ENCODE data around the gene DIAPH1. TPM values are rescaled to one million over a fixed set of nuclear protein-coding genes. Genes with fewer than 3 reads are reported as not detected.
A peak's percentile ranks its signal among the peaks of the same experiment; 100 is the strongest.

The DIAPH1 gene
- 100 to 1,000 TPM; 108 to 187 (median 123) TPM for polyA plus RNA-seq

GRCh38 chr5:141618804-141619554 lies at the start of gene DIAPH1:
TSS of gene DIAPH1 (minus strand) at chr5:141619000. CDS start at chr5:141618914, 86 bp downstream.
- Mint-ChIP-seq H3K4me1 (peaks cover 37 to 40% of the 10 kb centered on the region in 2 donors), H3K27ac (peak within 1 kb of the TSS; percentile 93 to 100 (median 97)), H3K4me3 (peak within 1 kb of the TSS; percentile 97 to 100 (median 100)), H3K9me3 (no peaks in the 10 kb centered on the region), H3K27me3 (ENCODE audit: low read depth in 3 of 3) (peaks cover 7 to 18% (median 9%) of the 10 kb centered on the region in 3 donors), H3K36me3 (peaks cover 17 to 22% (median 18%) of the 10 kb centered on the region in 3 donors)
- DNase-seq = peak; percentile 97 to 98 (median 98)

- H3K27ac Mint-ChIP-seq = peak overlapping the region in 2 of 6 donors; percentile 13 to 26
- H3K9me3 Mint-ChIP-seq = no peaks in the 10 kb centered on the region
- H3K27me3 Mint-ChIP-seq (ENCODE audit: low read depth in 3 of 3) = peaks cover 0 to 2% (median 2%) of the 10 kb centered on the region in 3 donors
- no peak overlapping the region for H3K4me3 Mint-ChIP-seq
- peaks cover 5 to 6% of the 10 kb centered on the region in 2 donors for H3K4me1 Mint-ChIP-seq
- DNase-seq = no peak
- H3K36me3 Mint-ChIP-seq = peaks cover 9 to 13% (median 10%) of the 10 kb centered on the region in 3 donors
These were observed 47.5 kb upstream of the DIAPH1 start for GRCh38 chr5:141665995-141666940.

GRCh38 chr5:141664733-141665461 lies 46.1 kb upstream of the DIAPH1 start:
- H3K27ac Mint-ChIP-seq = peak overlapping the region in 2 of 6 donors; percentile 57 to 66
- no peaks in the 10 kb centered on the region for H3K9me3 Mint-ChIP-seq
- no peak overlapping the region for H3K4me3 Mint-ChIP-seq
- H3K36me3 Mint-ChIP-seq = peaks cover 8 to 12% (median 11%) of the 10 kb centered on the region in 3 donors
- DNase-seq = peak; percentile 66 to 72 (median 67)
- H3K27me3 Mint-ChIP-seq (ENCODE audit: low read depth in 3 of 3) = peaks cover 0 to 2% (median 2%) of the 10 kb centered on the region in 3 donors
- peaks cover 5 to 6% of the 10 kb centered on the region in 2 donors for H3K4me1 Mint-ChIP-seq

GRCh38 chr5:141663506-141663905 lies 44.7 kb upstream of the DIAPH1 start:
- Mint-ChIP-seq H3K4me1 (peaks cover 5 to 6% of the 10 kb centered on the region in 2 donors), H3K27ac (no peak overlapping the region), H3K27me3 (ENCODE audit: low read depth in 3 of 3) (peaks cover 0 to 2% (median 2%) of the 10 kb centered on the region in 3 donors), H3K36me3 (peaks cover 7 to 14% (median 10%) of the 10 kb centered on the region in 3 donors), H3K9me3 (no peaks in the 10 kb centered on the region), H3K4me3 (no peak overlapping the region)
- DNase-seq = no peak

GRCh38 chr5:141662028-141662427 lies 43.2 kb upstream of the DIAPH1 start:
- H3K4me1 Mint-ChIP-seq = peaks cover 5 to 6% of the 10 kb centered on the region in 2 donors
- H3K9me3 Mint-ChIP-seq = no peaks in the 10 kb centered on the region
- peaks cover 17 to 25% (median 18%) of the 10 kb centered on the region in 3 donors for H3K36me3 Mint-ChIP-seq
- no peak overlapping the region for H3K27ac Mint-ChIP-seq
- no peak overlapping the region for H3K4me3 Mint-ChIP-seq
- H3K27me3 Mint-ChIP-seq (ENCODE audit: low read depth in 3 of 3) = peaks cover 0 to 2% (median 2%) of the 10 kb centered on the region in 3 donors
- DNase-seq = no peak

GRCh38 chr5:141657937-141658545 lies 39.2 kb upstream of the DIAPH1 start:
- no peak for DNase-seq
- H3K27me3 Mint-ChIP-seq (ENCODE audit: low read depth in 3 of 3) = peaks cover 0 to 4% (median 2%) of the 10 kb centered on the region in 3 donors
- peak overlapping the region in 1 of 6 donors; percentile 19 for H3K27ac Mint-ChIP-seq
- H3K4me3 Mint-ChIP-seq = no peak overlapping the region
- H3K4me1 Mint-ChIP-seq = peaks cover under 1% of the 10 kb centered on the region in 2 donors
- H3K9me3 Mint-ChIP-seq = no peaks in the 10 kb centered on the region
- H3K36me3 Mint-ChIP-seq = peaks cover 26 to 37% (median 36%) of the 10 kb centered on the region in 3 donors

GRCh38 chr5:141657404-141657803 lies 38.6 kb upstream of the DIAPH1 start:
- DNase-seq = no peak
- Mint-ChIP-seq H3K4me1 (peaks cover 2 to 7% of the 10 kb centered on the region in 2 donors), H3K36me3 (peaks cover 26 to 35% (median 33%) of the 10 kb centered on the region in 3 donors), H3K9me3 (no peaks in the 10 kb centered on the region), H3K4me3 (no peak overlapping the region), H3K27ac (no peak overlapping the region), H3K27me3 (ENCODE audit: low read depth in 3 of 3) (peaks cover 0 to 4% (median 2%) of the 10 kb centered on the region in 3 donors)

GRCh38 chr5:141656396-141656795 lies 37.6 kb upstream of the DIAPH1 start:
- Mint-ChIP-seq H3K27me3 (ENCODE audit: low read depth in 3 of 3) (peaks cover 0 to 2% (median 2%) of the 10 kb centered on the region in 3 donors), H3K36me3 (peaks cover 25 to 33% (median 28%) of the 10 kb centered on the region in 3 donors), H3K4me3 (no peak overlapping the region), H3K9me3 (no peaks in the 10 kb centered on the region), H3K4me1 (peaks cover 11 to 17% of the 10 kb centered on the region in 2 donors), H3K27ac (peak overlapping the region in 1 of 6 donors; percentile 69)
- DNase-seq = no peak

GRCh38 chr5:141655020-141655419 lies 36.2 kb upstream of the DIAPH1 start:
- H3K4me3 Mint-ChIP-seq = no peak overlapping the region

GRCh38 chr5:141654298-141654697 lies 35.5 kb upstream of the DIAPH1 start:
- Mint-ChIP-seq H3K4me3 (no peak overlapping the region), H3K27me3 (ENCODE audit: low read depth in 3 of 3) (peaks cover 0 to 2% (median 2%) of the 10 kb centered on the region in 3 donors), H3K36me3 (peaks cover 20 to 33% (median 23%) of the 10 kb centered on the region in 3 donors), H3K4me1 (peaks cover 30 to 37% of the 10 kb centered on the region in 2 donors), H3K9me3 (no peaks in the 10 kb centered on the region), H3K27ac (no peak overlapping the region)
- DNase-seq = no peak

More at GRCh38 chr5:141655020-141655419, 36.2 kb upstream of the DIAPH1 start:
- no peak for DNase-seq
- Mint-ChIP-seq H3K36me3 (peaks cover 22 to 33% (median 24%) of the 10 kb centered on the region in 3 donors), H3K9me3 (no peaks in the 10 kb centered on the region), H3K4me1 (peaks cover 23 to 31% of the 10 kb centered on the region in 2 donors), H3K27me3 (ENCODE audit: low read depth in 3 of 3) (peaks cover 0 to 2% (median 2%) of the 10 kb centered on the region in 3 donors), H3K27ac (no peak overlapping the region)

- no peak for DNase-seq
- H3K4me1 Mint-ChIP-seq = peaks cover 34 to 49% of the 10 kb centered on the region in 2 donors
- H3K36me3 Mint-ChIP-seq = peaks cover 13 to 17% (median 14%) of the 10 kb centered on the region in 3 donors
- peak overlapping the region; percentile 39 to 95 (median 83) for H3K27ac Mint-ChIP-seq
- H3K4me3 Mint-ChIP-seq = peak overlapping the region; percentile 96 to 99 (median 98)
- H3K27me3 Mint-ChIP-seq (ENCODE audit: low read depth in 3 of 3) = peaks cover 0 to 2% (median 2%) of the 10 kb centered on the region in 3 donors
- H3K9me3 Mint-ChIP-seq = no peaks in the 10 kb centered on the region
These were observed 32.9 kb upstream of the DIAPH1 start for GRCh38 chr5:141651728-141652105.

- Mint-ChIP-seq H3K4me3 (peak within 1 kb of the TSS; percentile 96 to 99 (median 98)), H3K27me3 (ENCODE audit: low read depth in 3 of 3) (peaks cover 0 to 2% (median 1%) of the 10 kb centered on the region in 3 donors), H3K36me3 (peaks cover 13 to 17% (median 16%) of the 10 kb centered on the region in 3 donors), H3K4me1 (peaks cover 35 to 49% of the 10 kb centered on the region in 2 donors), H3K9me3 (no peaks in the 10 kb centered on the region), H3K27ac (peak within 1 kb of the TSS; percentile 84 to 98 (median 94))
- peak; percentile 85 to 88 (median 87) for DNase-seq
These were observed 32.3 kb upstream of the DIAPH1 start, which contains the start of gene FCHSD1 for GRCh38 chr5:141650851-141651727. TSS of gene FCHSD1 (minus strand) at chr5:141651418. CDS start at chr5:141651368, 50 bp downstream.

Measured in immature natural killer cell (primary cell).